ENCODE data around the gene SLC25A15.
A peak's percentile ranks its signal among the peaks of the same experiment; 100 is the strongest.

Gene SLC25A15

DNA sequence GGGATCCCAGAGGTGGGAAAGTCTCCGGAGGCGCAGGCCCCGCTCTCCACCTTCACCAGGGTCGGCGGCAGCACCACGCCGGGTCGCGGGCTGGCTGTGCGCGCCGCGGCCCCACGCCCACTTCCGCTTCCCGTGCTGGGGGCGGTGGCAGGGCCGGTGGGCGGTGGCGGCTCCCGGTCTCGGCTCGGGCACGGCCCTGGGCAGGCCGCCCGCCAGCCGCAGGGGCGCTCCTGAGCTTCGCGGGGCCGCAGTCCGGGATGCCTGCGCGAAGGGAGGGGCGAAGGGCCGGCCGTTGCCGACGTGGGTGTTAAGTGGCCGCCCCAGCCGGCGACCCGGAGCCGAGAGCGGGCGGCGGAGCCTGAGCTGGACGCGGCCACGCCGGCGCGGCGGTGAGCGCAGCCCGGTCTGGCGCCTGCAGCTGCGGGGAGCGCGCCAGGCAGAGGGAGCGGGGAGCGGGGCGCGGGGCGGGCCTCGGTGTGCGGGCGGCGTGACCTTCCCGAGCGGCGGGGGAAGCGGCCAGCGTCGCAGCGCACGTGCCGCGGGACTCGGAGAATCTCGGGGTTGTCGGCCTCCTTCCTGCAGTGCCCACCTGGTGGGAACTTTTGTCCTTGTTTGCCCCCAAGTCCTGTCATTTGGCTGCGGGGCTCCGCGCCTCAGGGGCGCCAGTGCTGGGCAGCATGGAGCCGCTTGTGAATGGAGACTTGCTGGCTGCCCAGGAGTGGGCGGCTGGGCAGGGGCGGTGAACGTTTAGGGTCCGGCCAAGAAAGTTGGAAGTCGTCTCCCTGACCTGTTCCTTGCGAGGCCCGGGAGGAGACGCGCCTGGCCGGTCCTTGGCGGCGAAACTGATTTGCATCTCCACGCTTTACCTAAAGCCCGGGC, at the start of gene SLC25A15:
SLC25A15 (plus strand) TSS at position 337 of the 879 bp plus-strand sequence. CDS start 3,616 bp downstream, outside the sequence.
- peak; percentile 33 for DNase-seq (ENCODE audit: low read depth, low spot score)

DNA sequence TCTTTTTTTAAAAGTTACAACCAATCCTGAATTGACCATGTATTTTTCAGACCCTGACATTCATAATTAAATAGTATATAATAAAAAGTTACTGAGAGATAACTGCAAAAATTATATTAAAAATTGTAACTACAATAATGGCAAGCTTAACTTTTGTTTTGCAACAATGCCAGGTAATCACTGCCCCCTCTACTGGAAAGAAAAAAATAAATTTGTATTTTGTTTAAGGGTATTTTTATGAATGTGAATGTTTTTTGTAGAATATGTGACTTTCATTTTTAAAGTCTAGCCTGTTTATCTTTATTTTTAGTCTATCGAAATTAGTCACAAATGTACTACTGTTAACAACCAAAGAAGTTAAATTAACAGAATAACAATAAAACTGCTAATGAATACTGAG, 40.1 kb upstream of the SLC25A15 start:
- DNase-seq (ENCODE audit: low read depth, low spot score), result no peak

GRCh38 chr13:40755082-40755700, 34.2 kb upstream of the SLC25A15 start:
- DNase-seq (ENCODE audit: low read depth, low spot score), result no peak

DNA sequence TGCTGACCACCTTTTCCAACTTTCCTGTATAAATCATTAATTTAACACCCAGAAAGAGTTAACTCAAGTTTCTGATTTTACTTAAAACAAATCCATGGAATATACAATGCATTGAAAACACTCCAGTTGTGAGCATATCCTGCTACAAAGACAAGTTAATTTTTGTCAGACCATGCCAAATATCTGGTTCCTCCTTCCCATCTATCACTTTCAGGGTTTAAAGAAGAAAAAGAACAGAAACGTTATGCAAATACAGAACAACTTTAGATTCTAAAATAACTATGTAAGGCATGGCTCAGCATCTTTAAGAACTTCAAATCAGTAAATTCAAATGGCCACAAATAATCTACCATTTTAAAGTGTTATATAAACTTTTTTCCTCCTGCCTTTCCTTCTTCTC, 33.4 kb upstream of the SLC25A15 start:
- no peak for DNase-seq (ENCODE audit: low read depth, low spot score)

GRCh38 chr13:40758811-40759210, 30.6 kb upstream of the SLC25A15 start:
- DNase-seq (ENCODE audit: low read depth, low spot score), result no peak

GRCh38 chr13:40762849-40763248, 26.6 kb upstream of the SLC25A15 start:
- DNase-seq (ENCODE audit: low read depth, low spot score), result no peak

DNA sequence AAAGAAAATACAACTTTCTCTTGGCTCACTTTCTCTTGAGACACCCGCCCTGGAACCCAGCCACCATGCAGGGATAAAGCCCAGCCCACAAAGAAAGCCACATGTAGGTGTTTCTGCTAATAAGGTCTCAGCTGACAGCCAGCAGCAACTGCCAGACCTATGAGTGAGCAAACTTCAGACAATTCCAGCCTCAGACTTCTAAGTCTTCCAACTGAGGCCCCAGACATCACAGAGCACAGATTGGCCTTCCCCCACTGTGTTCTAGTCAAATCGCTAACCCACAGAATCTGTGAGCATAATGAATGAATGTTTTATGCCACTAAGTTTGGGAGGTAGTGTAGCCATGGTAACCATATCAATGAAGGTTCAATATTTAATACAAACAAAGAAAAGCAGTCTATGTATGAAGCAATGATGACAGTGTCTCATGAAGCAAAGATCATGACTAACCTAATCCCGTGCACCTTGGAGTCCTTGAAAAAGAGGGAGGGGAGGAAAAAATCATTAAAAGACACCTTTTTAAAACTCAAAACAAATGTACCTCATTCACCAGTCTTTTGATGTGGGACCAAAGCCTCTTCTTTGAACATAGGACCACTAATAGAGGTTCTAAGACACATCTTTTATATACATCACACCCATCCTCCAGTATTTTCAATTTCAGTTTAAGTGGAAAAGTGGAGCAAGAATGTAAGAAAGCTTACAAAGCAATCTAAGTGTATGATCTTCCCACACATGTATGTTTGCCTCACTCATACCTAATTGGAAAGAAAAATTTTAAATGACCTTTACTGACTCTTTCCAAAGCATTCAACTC, 24.6 kb upstream of the SLC25A15 start:
- DNase-seq (ENCODE audit: low read depth, low spot score), result no peak

DNA sequence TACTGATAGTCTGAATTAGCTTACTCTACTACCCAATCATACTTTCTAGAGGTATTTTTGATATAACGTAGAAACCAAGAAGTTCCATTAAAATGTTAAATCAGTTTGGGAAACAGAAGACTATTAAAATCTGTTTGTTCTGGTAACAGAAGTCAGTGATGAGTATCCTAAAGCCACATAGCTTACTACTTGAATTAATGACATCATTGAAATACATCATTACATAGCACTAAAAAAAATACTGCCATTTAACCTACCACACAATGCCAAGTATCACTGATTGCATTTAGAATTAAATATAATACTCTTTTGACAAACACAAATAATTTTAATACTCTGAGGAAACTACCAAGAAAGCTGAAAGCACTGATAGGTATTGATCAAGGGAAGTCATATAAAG, 23.8 kb upstream of the SLC25A15 start:
- DNase-seq (ENCODE audit: low read depth, low spot score), result no peak

- DNase-seq (ENCODE audit: low read depth, low spot score), result no peak
These were observed 19.4 kb upstream of the SLC25A15 start for GRCh38 chr13:40769970-40770369.

DNA sequence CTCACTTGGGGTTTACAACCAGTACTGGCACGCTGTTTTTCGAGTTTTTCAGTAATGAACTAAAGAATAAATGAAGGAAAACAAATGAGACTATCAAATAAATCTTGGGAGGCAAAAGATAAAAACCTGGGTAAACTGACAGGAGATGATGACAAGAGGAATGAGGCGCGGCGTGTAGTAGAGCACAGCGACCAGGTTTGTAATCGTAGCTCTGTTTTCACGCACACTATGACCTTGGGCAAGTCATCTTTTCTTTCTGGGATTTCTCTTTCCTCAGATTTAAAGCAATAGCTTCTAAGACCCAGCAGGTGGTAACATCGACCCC, 18.8 kb upstream of the SLC25A15 start:
- DNase-seq (ENCODE audit: low read depth, low spot score), result no peak

DNA sequence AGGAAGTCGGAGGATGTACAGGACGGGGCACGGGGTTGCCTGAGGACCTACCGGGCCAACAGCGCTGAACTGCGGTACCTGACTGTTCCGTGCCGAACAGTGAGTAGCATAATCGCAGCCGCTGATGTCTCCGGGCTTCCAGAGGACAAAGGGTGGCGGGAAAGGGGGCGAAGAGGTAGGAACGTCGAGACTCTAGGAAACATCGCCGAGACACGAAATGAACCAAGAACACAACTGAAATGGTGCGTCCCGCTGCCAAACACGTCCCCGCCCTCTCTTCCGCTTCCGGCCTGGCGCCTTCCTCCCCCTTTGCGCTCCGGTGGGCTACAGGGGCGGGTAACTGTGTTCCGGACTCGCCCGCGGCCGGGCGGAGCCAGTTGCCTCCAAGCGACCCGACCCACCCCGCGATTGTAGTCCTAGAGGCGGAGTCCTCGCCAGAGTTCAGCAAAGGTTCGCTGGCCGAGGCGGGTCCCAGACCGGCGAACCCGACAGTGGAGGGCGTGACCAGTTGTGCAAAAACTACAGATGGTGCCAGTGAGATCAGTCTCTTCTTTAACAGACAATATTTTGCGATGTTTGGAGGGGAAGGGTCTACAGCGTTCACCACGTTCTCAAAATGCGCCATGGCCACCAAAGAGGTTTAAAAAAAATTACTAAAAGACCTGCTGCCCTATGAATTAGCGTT, 18.3 kb upstream of the SLC25A15 start, which contains the start of gene MRPS31:
MRPS31 (minus strand) TSS at position 257 of the 685 bp plus-strand sequence; CDS start at position 203, 54 bp downstream.
- DNase-seq (ENCODE audit: low read depth, low spot score), result peak; percentile 89

DNA sequence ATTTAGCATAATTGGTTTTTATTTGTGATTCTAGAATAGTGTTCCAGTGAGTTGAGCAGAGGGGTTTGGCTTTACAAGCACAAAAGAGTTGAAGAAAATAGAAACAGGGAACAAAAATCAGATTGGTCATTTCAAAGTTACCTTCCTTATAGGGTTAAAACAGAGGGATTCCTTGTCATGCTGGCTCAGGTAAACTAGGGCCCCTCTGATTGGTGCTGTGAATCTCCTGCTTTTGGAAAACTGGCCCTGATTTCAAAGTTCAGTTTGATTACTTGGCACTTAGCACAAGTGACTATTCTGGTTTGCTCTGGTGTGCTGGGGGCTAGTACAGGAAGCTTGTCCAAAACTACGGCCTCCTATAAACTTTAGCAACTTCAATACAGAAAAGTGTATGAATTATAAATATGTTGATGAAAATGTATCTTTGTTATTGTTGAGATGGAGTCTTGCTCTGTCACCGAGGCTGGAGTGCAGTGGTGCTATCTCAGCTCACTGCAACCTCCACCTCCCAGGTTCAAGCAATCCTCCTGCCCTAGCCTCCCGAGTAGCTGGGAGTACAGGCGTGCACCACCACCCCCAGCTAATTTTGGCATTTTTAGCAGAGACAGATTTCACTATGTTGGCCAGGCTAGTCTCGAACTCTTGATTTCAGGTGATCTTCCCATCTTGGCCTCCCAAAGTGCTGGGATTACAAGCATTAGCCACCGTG, 16.5 kb upstream of the SLC25A15 start:
- DNase-seq (ENCODE audit: low read depth, low spot score), result no peak

- DNase-seq (ENCODE audit: low read depth, low spot score), result no peak
These were observed 14.7 kb upstream of the SLC25A15 start for GRCh38 chr13:40774672-40775071.

DNA sequence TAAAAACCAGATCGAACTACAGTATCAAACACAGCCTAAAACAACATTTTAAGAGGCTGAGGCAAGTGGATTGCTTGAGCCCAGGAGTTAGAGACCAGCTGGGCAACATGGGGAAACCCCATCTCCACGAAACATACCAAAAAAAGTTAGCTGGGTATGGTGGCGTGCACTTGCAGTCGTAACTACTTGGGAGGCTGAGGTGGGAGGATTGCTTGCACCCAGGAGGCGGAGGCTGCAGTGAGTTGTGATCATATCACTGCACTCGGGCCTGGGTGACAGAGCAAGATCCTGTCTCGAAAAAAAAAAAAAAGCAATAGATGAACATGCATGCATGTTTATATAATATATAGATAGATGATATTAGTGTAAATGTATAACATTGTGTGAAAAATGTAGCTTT, 13.2 kb upstream of the SLC25A15 start:
- no peak for DNase-seq (ENCODE audit: low read depth, low spot score)

DNA sequence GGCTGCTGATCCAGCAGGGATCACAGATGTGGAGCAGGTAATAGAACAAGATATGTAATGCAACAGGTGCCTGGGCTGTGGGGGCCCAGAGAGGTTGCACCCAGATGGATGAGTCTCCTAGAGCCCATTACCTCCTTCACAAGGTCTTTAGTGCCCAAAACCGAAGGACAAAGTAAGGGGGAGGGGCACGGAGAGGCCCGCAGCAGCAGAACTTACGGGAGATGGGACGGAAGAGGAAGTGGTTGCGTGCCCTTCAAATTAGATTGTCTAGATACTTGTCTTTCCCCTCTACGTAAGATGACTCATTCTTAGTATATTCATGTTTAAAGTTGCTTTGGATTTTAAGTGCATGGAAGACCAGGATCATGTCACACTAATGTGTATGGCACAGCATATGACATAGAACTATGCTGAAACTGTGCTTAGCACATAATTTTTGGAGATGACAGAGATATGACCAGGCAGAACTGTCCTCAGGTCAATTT, 12.7 kb upstream of the SLC25A15 start:
- DNase-seq (ENCODE audit: low read depth, low spot score), result peak; percentile 50

- no peak for DNase-seq (ENCODE audit: low read depth, low spot score)
These were observed 12.1 kb upstream of the SLC25A15 start for GRCh38 chr13:40777166-40777808.

DNA sequence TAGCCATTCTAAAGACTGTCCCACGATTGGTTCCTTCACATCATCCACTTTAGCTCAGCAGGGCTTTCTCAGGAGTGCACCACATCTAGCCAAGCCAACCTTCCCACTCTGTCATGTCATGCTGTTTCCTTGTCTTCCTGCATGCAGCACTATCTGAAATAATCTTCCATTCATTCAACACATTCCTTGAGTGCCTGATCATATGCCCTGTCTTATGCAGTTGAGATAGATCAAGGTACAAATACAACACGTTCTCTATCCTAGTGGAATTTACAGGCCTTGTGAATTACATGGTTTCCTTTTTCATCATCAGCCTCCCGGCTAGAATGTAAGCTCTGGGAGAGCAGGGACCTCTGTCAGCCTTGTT, 11.6 kb upstream of the SLC25A15 start:
- DNase-seq (ENCODE audit: low read depth, low spot score), result no peak

DNA sequence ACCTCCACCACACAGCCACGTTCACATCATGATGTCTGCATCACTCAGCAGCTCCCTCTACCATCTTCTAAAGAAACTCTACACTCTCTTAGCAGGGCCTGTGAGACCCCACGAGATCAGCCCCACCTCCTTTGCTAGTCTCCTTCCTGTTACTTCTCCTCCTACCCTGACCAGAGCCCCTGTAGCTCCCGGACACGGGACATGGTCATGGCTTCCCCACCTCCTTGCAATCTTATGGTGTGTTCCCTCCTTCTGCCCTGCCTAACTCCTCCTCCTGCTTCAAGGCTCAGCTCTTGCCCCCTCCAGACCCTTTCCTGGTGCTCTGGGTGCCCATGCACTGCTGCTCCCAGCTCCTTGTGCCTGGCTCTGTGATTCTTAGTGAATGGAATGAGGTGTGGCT, 10.4 kb upstream of the SLC25A15 start:
- DNase-seq (ENCODE audit: low read depth, low spot score), result no peak

- DNase-seq (ENCODE audit: low read depth, low spot score), result no peak
These were observed 9.6 kb upstream of the SLC25A15 start for GRCh38 chr13:40779796-40780285.

DNA sequence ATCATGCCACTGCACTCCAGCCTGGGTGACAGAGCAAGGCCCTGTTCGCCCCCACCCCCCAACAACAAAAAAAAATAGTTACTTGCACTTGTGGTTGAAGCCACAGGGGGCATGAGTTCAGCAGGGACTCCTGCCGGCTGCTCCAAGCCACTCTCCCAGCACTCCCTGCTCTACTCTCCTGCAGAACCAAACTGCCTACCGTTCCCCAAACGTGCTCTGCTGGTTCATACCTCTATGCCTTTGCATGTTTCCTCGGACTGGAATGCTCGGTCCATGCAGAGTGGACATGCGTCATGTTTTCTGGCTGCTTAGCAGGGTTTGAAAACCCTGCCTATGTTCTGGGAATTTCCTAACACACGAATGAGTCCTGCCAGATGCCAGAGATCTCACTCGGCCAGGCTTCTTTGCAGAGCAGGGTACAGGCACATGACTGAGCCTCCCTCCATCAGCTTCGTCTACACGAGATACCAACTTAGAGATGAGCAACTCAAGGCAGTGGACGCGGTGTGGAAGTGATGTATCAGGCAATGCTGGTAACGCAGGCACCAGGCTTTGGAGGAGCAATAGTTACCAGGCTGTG, 8.5 kb upstream of the SLC25A15 start:
- no peak for DNase-seq (ENCODE audit: low read depth, low spot score)

Data from activated CD4-positive, CD25-positive, alpha-beta regulatory T cell treated with anti-CD3 and anti-CD28 coated beads, Interleukin-2, amount 50 U/mL, for 16 hours (primary cell).